Activated CD4-positive, CD25-positive, alpha-beta regulatory T cell treated with anti-CD3 and anti-CD28 coated beads, Interleukin-2, amount 50 U/mL, for 72 hours (primary cell): ENCODE results near the gene PER2.

Source experiments
- DNase-seq: peaks from one replicate; pipeline ENCODE4 v3.0.0; 2021

PER2 gene

GRCh38 chr2:238224356-238225035 is 63.9 kb downstream of the PER2 start:
- DNase-seq = no peak

- DNase-seq = no peak
These were observed 67.4 kb downstream of the PER2 start for GRCh38 chr2:238220892-238221521.

GRCh38 chr2:238220274-238220891 is 68.0 kb downstream of the PER2 start:
- no peak for DNase-seq

GRCh38 chr2:238216651-238217184 is 71.7 kb downstream of the PER2 start:
- DNase-seq = no peak

GRCh38 chr2:238207006-238207405 is 81.4 kb downstream of the PER2 start:
- DNase-seq = no peak

- DNase-seq = no peak
These were observed 84.3 kb downstream of the PER2 start for GRCh38 chr2:238203973-238204683.

- peak; percentile 93 for DNase-seq
These were observed 85.1 kb downstream of the PER2 start, which contains the start of gene ILKAP for GRCh38 chr2:238203094-238203972. ILKAP (minus strand) TSS chr2:238203695; CDS start chr2:238203553, 142 bp downstream.

GRCh38 chr2:238202326-238203093 is 85.9 kb downstream of the PER2 start:
- DNase-seq = no peak
